ENCODE data around the gene EPHA5. TPM values are rescaled to one million over a fixed set of nuclear protein-coding genes. Genes with fewer than 3 reads are reported as not detected.

EPHA5 gene
- total and polyA plus RNA-seq, 2 experiments from 2014 or later, result 0.15 TPM; not detected in 1

DNA sequence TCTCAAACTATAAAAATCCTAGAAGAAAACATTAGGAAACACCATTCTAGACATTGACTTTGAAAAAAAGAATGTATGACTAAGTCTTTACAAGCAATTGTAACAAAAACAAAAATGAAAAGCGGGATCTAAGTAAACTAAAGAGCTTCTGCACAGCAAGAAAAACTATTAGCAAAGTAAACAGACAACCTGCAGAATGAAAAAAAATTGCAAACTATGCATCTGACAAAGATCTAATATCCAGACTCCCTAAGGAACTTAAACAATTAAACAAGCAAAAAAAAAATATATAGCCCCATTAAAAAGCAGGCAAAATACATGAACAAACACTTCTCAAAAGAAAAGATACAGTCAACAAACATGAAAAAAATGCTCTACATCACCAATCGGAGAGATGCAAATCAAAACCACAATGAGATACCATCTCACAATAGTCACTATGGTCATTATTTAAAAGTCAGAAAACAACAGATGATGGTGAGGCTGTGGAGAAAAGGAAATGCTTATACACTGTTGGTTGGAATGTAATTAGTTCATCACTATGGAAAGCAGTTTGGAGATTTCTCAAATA lies 168.1 kb downstream of the EPHA5 start:
- H3K4me3 ChIP-seq, result no peak overlapping the region
- TF ChIP-seq CTCF (IDR thresholded peaks at IDR 0.05; ENCODE audit: low read depth, low read length), result no peak
- no peaks in the 10 kb centered on the region for H3K9me3 ChIP-seq (ENCODE audit: low read depth)
- no peak overlapping the region for H3K27ac ChIP-seq
- no peaks in the 10 kb centered on the region for H3K36me3 ChIP-seq
- no peaks in the 10 kb centered on the region for H3K27me3 ChIP-seq
- H3K4me1 ChIP-seq (ENCODE audit: low read depth), result no peaks in the 10 kb centered on the region
- DNase-seq (ENCODE audit: low read depth in 1 of 2, low spot score in 1 of 2), result peak in 1 of 2 donors; percentile 18

DNA sequence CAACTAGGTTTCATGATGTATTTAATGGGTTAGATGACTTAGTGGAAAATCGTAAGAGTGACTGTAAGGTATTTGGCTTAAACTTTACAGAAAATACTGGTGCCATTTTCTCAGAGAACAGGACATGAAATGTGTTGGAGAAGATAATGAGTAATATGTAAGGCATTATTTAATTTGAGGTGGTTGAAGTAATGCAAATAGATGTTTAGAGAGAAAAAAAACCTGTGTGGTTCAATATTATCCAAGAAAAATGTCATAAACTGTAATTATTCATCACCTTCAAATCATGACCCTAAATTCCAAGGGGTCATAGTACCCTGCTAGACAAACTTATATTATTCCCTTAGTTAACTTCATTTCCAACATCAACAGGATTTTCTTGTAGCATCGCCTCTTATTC lies 171.7 kb downstream of the EPHA5 start:
- no peaks in the 10 kb centered on the region for H3K27me3 ChIP-seq
- TF ChIP-seq CTCF (IDR thresholded peaks at IDR 0.05; ENCODE audit: low read depth, low read length), result no peak
- H3K9me3 ChIP-seq (ENCODE audit: low read depth), result no peaks in the 10 kb centered on the region
- no peaks in the 10 kb centered on the region for H3K4me1 ChIP-seq (ENCODE audit: low read depth)
- H3K27ac ChIP-seq, result no peak overlapping the region
- H3K4me3 ChIP-seq, result no peak overlapping the region
- no peak for DNase-seq (ENCODE audit: low read depth in 1 of 2, low spot score in 1 of 2)
- no peaks in the 10 kb centered on the region for H3K36me3 ChIP-seq

DNA sequence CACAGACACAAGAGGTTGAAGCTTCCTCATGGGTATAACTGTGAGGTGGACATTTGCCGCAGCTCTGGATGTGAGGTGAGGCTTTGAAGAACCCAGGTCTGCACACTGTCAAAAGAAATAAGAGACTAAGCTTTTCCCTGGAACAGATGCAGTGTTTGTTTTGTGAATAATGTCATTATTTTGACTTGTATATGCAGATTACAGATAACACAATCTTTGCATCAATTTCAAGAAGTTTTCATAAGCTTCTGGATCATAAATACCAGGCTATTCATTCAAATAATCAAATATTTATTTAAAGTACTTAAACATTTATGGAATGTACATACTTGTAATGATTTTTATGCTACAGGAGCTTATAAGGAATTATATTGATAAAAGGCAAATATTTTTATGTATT lies 174.8 kb downstream of the EPHA5 start:
- TF ChIP-seq CTCF (IDR thresholded peaks at IDR 0.05; ENCODE audit: low read depth, low read length), result no peak
- H3K4me3 ChIP-seq, result no peak overlapping the region
- no peak for DNase-seq (ENCODE audit: low read depth in 1 of 2, low spot score in 1 of 2)
- no peaks in the 10 kb centered on the region for H3K27me3 ChIP-seq
- H3K9me3 ChIP-seq (ENCODE audit: low read depth), result no peaks in the 10 kb centered on the region
- no peaks in the 10 kb centered on the region for H3K36me3 ChIP-seq
- H3K27ac ChIP-seq, result no peak overlapping the region
- no peaks in the 10 kb centered on the region for H3K4me1 ChIP-seq (ENCODE audit: low read depth)

- Histone ChIP-seq H3K9me3 (ENCODE audit: low read depth) (no peaks in the 10 kb centered on the region), H3K4me3 (no peak overlapping the region), H3K27ac (no peak overlapping the region), H3K4me1 (ENCODE audit: low read depth) (no peaks in the 10 kb centered on the region), H3K27me3 (no peaks in the 10 kb centered on the region), H3K36me3 (no peaks in the 10 kb centered on the region)
- TF ChIP-seq CTCF (IDR thresholded peaks at IDR 0.05; ENCODE audit: low read depth, low read length), result no peak
- DNase-seq (ENCODE audit: low read depth in 1 of 2, low spot score in 1 of 2), result peak in 1 of 2 donors; percentile 32
These were observed 187.9 kb downstream of the EPHA5 start for GRCh38 chr4:65482410-65482809.

GRCh38 chr4:65472531-65472930 lies 197.8 kb downstream of the EPHA5 start:
- no peak for DNase-seq (ENCODE audit: low read depth in 1 of 2, low spot score in 1 of 2)
- Histone ChIP-seq H3K4me3 (no peak overlapping the region), H3K36me3 (no peaks in the 10 kb centered on the region), H3K27me3 (no peaks in the 10 kb centered on the region), H3K4me1 (ENCODE audit: low read depth) (no peaks in the 10 kb centered on the region), H3K9me3 (ENCODE audit: low read depth) (no peaks in the 10 kb centered on the region), H3K27ac (no peak overlapping the region)
- no peak for TF ChIP-seq CTCF (IDR thresholded peaks at IDR 0.05; ENCODE audit: low read depth, low read length)
